GM21360 (cell line): Measurements from ENCODE around the gene IFT43.
"Not testable (repeated sequence)": the region's sequence is repeated elsewhere in the genome, so short reads cannot be mapped to it uniquely, and the experiment has no call there.

Source experiments
- ATAC-seq: cut with Tn5 transposase; IDR thresholded peaks from one replicate; pipeline ENCODE4 v1.9.1; 2021; ENCODE audit warnings: mild to moderate bottlenecking, moderate library complexity; ENCODE audit not compliant: unreplicated experiment

Gene IFT43

GRCh38 chr14:76009627-76010026 lies 24.1 kb downstream of the IFT43 start:
- not testable (repeated sequence) for ATAC-seq

DNA sequence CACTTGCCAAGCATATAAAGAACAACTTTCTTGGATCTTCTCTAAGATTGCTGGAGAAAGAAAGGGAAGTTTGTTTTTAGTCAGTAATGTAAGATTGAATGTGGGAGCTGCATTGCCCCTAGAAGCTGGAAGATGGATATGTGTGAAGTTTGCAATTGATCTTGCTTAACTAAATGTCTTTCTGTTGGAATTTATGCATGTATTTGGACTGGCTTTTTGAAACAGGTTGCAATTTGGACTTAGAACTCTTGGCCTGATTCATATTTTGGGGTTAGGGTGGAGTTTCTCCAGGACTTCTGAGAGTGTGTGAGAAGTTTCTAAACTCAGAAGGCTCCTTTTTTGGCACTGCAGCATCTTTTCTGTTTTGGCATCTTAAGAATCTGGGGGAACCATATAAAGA lies 26.4 kb downstream of the IFT43 start:
- ATAC-seq, result no peak

- ATAC-seq, result no peak
Measured at GRCh38 chr14:76012354-76012753, 26.8 kb downstream of the IFT43 start.

- no peak for ATAC-seq
Measured at GRCh38 chr14:76015191-76015590, 29.6 kb downstream of the IFT43 start.

DNA sequence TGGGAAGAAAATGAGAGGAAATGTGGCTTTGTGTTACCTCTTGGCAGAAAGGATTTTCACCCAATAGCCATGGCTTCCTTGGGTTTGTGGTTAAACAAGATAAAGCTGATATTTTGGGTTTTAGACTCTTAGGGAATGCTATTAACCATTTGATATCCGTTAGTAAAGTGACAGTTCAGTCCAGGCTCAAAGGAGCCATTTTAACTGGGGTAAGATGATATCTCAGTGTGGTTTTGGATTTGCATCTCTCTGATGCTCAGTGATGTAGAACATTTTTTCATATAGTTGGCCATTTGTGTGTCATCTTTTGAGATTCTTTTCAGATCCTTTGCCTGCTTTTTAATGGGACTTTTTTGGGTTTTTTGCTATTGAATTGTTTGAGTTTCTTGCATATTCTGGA lies 30.1 kb downstream of the IFT43 start:
- ATAC-seq, result no peak

DNA sequence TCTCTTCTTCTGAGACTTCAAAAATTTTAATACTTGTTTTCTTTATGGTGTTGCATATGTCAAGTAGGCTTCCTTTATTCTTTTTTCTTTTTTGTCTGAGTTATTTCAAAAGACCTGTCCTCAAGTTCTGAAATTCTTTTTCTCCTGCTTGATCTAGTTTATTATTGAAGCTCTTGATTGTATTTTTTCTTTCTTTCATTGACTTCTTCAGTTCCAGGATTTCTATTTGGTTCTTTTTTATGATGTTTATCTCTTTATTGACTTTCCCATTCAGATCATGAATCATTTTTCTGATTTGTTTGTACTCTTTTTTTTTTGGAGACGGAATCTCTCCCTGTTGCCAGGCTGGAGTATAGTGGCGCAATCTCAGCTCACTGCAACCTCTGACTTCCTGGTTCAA lies 34.1 kb downstream of the IFT43 start:
- no peak for ATAC-seq

DNA sequence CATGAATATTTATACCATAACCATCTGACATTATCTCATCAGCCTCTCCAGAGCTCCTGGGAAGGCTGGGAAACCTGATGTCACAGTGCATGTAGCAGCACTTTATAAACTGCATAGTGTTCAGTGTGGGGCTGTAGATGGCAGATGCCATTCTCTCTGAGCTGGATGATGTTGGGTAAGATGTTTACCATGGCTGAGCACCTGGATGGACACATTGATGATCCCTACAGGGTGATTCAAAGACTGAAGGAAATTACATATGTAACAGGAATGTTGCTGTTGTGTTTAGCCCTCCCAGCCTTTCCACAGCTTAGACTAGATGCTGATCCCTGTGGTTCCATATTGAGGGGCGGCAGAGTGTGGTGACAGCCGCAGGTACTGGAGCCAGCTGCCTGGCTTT lies 37.4 kb downstream of the IFT43 start:
- ATAC-seq, result no peak

- no peak for ATAC-seq
Measured at GRCh38 chr14:76023757-76024156, 38.2 kb downstream of the IFT43 start.

DNA sequence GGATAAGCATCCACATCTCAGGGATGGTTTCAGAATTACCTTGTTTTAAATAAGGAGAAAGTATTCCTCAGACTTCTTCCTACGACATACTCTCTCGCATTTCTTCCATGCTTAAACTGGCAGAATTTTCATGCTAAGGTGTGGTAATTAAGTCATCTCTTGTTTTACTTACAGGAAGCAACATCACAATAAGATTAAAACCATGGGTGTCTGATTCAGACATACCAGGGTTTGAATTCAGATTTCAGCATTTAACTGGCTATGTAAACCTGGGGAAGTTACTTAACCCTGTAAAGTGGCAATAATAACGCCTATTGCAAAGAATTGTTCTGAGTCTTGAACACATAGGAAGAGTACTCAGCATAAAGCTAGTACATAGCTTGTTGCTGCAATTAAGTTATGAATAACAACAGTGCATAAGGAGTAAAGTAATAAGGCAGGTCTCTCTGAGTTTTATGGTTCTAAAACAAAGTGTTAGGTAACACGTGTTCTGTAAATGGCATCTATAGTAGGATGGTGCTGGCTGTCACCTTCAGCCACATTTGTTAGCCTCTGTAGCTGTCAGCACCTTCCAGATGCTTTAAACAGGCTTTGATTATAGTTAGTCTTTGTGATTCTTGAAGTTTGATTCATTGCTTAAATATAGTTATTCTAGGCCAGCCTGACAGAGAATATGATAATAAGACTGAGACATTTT lies 38.8 kb downstream of the IFT43 start:
- no peak for ATAC-seq

- ATAC-seq, result no peak
Measured at GRCh38 chr14:76034566-76034965, 49.0 kb downstream of the IFT43 start.

- ATAC-seq, result no peak
Measured at GRCh38 chr14:76040704-76041103, 55.1 kb downstream of the IFT43 start.

DNA sequence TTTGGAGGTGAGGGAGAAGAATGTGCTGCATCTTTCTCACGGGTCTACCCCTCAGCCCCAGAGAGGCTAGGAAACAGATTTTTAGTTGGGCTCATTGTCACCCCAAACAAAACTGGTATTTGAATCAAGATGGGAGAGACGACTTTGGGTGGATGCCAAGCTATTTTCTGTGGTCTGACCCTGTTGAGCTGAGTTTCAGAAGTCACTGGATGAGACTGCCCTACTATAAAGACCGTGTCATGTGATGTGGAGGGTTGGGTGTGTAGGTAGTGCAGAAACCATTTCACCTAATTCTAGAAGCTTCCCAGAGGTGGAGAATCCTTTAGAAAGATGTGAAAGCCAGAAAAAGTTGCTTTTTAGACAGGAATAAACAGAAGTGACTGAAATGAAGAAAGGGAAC lies 60.2 kb downstream of the IFT43 start:
- ATAC-seq, result no peak

DNA sequence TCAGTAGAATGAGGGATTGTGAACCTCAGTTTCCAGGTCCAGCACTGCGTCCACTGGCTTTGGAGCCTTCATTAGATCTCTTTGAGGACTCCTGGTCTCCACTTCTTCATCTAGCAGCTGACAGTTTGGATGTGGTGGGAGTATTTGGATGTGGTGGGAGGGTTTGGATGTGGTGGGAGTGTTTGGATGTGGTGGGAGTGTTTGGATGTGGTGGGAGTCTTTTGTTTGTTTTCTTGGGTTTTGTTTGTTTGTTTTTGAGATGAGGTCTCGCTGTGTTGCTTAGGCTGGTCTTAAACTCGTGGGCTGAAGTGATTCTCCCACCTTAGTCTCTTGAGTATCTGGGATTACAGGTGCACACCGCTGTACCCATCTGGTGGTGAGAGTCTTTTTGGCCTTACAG lies 64.7 kb downstream of the IFT43 start:
- no peak for ATAC-seq

- ATAC-seq, result no peak
Measured at GRCh38 chr14:76050797-76051392, 65.3 kb downstream of the IFT43 start.

DNA sequence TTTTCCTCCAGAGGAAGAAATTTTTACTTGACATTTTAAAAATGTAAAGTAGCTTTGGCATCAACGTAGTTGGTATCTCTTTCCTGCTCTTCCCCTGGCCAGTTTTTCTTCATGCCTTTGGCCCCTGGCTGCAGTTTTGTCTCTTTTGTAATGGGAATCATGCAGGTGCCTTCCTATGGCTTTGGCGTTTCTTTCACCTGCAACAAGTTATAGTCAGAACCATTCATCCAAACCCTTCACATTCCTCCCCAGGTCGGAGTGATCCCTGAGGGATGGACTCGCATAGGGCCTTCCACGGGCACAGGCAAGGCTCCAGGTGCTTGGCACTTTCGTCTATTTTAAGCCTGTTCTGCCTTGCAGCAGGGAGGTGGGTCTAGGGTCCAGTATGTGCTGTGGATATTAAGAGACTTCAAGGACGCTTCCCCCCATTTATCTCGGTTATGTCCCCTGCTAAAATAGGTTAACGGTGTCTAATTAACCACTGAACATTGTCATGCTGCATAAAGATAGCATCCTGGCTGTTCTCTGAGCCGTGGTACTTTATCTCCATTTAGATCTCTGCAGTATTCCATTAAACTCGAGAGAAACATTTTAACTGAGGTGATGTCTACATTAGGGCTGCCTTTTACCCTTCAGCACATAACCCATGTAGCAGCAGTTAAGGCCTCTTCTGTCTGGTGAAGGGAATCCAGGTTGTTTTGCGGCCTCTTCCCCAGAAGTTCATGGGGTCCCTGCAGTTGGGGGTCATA lies 66.3 kb downstream of the IFT43 start:
- ATAC-seq, result no peak

DNA sequence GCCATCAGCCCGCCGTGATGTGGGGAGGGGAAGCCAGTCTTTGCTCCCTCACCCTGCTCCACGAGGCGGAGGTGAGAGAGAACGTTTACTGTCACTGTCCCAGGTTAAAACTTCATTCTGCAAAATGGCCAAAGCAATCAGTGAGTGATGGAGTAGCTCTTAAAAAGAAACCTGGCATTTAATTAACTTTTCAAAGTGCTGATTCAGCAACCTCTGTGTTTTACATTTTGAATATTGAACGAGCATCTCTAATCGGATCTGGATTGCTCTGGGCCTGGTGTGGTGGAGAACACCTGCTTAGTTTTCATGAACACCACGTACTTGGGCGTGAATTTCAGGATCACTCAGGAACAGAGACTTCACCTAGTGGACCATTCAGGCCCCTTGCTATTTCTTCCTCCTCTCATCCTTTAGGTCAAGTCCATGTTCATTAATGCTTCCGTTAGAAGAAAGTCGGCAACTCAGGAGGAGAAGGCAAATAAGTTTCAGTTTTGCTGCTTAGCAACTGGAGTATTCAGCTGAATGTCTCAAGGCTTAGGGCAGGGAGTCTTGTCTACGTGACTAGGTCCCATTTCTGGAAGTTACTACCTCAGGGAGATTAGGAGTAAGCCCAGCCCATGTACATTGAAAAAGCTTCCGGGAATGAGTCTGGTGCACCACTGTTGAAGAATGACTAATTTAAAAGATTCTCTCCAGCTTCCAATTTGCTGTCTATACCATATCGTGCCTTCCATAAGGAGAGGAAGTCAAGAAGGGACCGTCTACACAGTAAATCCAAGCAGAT lies 68.2 kb downstream of the IFT43 start:
- no peak for ATAC-seq

DNA sequence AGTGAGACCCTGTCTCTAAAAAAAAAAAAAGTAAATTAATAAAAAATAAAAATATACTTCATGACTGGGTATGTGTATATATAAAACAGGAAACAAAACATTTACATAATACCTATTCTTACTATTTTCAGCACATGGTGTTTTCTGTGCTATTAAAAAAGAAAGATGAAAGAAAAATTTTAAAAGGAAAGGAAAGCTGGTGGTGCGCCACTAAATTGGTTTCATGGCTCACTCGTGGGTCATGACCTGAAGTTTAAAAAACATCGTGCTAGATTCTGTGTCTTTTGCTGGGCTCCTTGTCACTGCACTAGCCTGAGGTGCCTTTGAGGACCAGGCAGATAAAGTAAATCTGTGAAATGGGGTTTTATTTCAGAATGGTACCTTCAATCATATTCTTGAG lies 69.8 kb downstream of the IFT43 start:
- no peak for ATAC-seq

DNA sequence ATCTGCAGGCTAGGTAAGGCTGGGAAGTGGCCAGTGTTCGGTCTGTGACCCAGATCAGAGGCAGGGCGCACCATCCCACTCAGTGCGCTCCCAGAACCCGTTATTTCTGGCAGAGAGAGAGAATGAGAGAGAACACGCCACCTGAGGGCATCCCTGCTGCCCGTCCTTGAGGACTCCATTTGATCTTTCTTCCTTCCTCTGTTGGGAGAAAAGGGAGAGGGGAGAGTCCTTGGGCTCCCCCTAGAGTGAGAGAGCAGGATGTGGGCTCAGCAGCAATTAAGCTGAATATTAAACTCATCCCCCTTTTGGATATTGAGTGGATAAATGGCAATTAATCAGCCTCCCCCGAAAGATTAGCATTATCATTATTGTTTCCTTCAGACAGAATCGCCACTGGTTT lies 70.6 kb downstream of the IFT43 start:
- no peak for ATAC-seq

- ATAC-seq, result no peak
Measured at GRCh38 chr14:76057914-76058313, 72.4 kb downstream of the IFT43 start.

DNA sequence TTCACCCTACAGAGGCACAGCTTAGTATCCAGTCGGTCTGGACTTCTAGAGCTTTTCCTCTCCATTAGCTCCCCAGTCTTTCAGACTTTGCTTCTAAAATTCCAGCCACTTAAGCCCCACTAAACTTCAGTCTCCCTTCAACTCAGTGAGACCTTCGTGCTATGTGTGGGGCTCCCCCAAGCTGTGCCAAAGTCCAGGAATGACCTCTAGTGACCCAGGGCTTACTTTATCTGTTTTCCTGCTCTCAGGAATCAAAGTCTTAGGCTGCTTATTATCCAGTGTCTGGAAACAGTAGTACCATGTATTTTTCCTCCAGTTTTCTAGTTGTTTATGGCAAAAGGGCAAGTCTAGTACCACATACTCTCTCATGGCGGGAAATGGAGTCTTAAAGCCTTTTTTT lies 77.8 kb downstream of the IFT43 start:
- ATAC-seq, result no peak

- ATAC-seq, result no peak
Measured at GRCh38 chr14:76065519-76065918, 80.0 kb downstream of the IFT43 start.
